HTR-8/SVneo (cell line): ENCODE results near the gene SAMD10.
"Not testable (repeated sequence)": the region's sequence is repeated elsewhere in the genome, so short reads cannot be mapped to it uniquely, and the experiment has no call there.

Experiments
- DNase-seq: peaks from one replicate; pipeline ENCODE4 v3.0.0; 2011; ENCODE audit warnings: low spot score, mixed read lengths; ENCODE audit not compliant: insufficient read length
- FAIRE-seq: peaks from 2 replicates; lab custom pipeline; 2011; peaks lifted over from hg19 to GRCh38; lab: Jason Lieb, UNC

Gene SAMD10

GRCh38 chr20:64003960-64004725 is 24.7 kb upstream of the SAMD10 start:
- FAIRE-seq (no peak), DNase-seq (no peak)

DNA sequence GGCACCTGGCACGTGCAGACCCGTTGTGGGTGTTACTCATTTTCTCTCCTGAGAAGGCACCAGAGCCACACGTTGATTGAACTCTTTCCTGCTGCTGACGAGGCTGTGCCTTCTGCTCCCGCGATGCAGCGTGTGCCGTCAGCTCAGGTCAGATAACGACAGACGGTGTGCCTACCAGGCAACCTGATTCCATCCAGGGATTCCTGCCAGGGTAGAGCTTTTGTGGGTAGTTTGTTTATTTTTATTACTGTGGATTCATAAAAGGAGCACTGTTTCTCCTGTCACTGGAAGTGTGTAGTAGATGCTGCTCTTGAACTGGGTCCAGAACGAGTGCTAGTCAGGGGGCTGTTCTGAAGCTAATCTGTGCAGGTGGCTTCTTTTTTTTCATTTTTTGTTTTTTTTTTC is 22.2 kb upstream of the SAMD10 start:
- DNase-seq (no peak), FAIRE-seq (peak; percentile 36)

- DNase-seq = no peak
- no peak for FAIRE-seq
These were observed 21.5 kb upstream of the SAMD10 start for GRCh38 chr20:64000906-64001305.

GRCh38 chr20:63982937-63983336 is 3.5 kb upstream of the SAMD10 start:
- no peak for DNase-seq
- FAIRE-seq = no peak

DNA sequence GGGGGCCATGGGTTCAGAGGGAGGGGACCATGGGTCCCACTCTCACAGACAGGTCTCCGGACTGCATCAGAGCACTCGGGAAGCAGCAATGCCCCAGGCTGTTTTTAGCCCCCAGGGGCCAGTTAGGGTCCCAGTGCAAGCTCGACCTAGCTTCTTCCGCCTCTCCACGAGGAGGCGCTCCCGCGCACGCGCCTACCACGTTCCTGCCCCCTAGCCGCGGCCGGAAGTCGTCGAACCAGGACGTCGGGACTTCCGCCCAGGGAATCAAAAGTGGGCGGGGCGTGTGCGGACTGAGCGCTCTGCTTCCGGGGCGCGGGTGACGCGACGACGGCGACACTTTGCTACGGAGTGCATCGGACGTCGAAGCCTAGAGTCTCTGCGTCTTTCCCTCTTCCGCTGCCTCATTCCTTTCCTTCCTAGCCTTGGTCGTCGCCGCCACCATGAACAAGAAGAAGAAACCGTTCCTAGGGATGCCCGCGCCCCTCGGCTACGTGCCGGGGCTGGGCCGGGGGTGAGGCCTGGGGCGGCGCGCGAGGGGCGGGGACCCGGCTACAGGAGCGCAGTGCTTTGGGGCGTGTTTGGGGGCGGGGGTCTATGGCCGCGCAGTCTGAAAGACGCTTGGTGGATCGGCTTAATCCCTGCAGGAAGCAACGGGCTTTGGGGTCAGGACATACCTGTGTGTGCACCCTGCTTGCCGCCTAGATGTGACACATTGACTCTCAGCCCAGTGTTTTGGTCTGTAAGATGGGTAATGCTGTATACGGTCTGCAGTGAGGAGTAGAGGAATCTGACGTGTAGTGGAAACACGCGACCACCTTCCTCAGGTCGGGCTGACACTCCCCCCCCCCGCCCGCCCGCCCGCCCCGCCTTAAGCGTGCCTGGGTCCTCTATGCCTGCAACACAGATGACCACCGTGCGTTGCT is 1.6 kb upstream of the SAMD10 start, which contains the start of gene PRPF6:
PRPF6 (plus strand) TSS at position 327 of the 923 bp plus-strand sequence; CDS start at position 441, 114 bp downstream.
- FAIRE-seq = peak; percentile 99
- peak; percentile 100 for DNase-seq

DNA sequence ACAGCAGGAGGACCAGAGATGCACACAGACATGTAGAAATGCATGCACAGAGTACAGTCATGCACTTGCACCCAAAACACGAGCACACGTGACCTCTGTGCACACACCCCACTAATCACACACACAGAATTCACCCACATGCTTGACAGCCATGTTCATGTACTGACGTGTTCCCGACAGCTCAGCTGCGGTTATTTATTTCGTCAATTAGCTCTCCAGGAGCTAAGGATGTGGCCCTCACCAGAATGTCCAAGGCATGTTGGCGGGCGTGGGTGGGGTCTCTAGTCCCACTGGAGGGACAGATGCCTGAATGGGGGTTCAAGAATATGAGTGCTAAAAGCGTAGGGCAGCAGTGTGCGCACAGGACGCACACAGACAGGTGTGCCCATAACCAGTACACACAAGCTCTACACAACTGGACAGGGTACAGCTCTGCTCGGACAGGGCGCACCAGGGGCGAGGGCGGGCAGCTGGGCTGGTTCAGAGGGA is 919 bp upstream of the SAMD10 start:
- DNase-seq (no peak), FAIRE-seq (peak; percentile 76)

DNA sequence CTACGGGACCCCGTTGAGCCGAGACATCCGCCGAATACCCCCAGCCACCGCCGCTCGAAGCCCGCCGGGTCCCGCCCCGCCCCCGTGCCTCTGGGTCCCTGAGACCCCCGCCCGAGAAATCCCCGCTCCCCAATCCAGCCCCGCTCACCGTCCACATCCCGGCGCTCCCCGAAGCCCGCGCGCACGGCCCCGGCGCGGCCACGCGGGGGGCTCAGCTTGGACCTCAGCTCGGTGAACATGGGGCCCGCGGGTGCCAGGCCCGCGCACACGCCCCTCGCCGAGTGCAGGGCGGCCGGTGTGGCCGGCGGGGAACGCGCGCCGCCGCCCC is 249 bp downstream of the SAMD10 start:
- no peak for FAIRE-seq
- DNase-seq = no peak

GRCh38 chr20:63978319-63979228 is 868 bp downstream of the SAMD10 start:
- FAIRE-seq (peak; percentile 82), DNase-seq (peak; percentile 78)

GRCh38 chr20:63977739-63978276 is 1.6 kb downstream of the SAMD10 start:
- peak; percentile 74 for DNase-seq

DNA sequence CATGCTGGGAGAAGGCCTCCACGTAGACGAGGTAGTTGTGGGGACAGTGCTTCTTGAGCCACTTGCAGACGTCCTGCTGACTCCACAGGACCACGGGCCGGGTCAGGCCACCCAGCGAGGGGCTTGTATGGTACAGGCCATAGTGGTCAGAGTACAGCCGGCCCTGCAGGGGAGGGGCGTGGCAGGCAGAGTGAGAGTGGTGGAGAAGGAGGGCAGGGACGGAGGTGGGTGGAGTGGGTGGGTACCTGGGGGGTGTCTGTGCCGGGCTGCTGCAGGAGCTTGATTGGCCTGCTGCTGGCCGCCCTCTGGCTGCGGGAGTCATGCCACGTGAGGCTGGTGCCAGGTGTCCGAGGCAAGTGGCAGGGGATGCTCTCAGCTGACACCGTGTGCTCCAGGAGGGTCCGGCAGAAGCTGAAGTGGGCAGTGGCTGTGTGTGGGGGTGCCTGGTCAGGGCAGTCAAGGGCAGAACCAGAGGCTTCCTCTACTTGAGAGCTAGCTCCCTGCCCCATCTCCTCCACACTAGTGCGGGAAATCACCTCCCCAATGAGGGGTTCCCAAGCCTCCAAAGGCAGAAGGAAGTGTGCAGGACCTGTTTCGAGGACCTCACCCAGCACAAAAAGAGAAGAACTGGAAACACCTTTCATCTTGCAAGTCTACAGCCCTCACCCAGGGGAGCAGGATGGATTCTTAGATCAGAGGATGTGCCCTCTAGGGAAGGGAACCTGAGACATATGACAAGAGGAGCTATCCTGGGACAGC is 2.3 kb downstream of the SAMD10 start:
- no peak for FAIRE-seq
- no peak for DNase-seq

More at GRCh38 chr20:63977739-63978276, 1.6 kb downstream of the SAMD10 start:
- peak; percentile 89 for FAIRE-seq

DNA sequence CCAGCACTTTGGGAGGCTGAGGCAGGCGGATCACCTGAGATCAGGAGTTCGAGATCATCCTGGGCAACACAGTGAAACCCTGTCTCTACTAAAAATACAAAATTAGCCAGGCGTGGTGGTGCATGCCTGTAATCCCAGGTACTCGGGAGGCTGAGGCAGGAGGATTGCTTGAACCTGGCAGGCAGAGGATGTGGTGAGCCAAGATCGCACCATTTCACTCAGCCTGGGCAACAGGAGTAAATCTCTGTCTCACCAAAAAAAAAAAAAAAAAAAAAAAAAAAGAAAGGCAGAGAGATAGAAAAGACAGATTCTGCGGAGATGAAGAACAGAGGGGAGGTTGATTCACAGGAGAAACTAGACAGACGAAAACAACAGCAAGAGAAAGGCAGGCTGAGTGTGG is 2.9 kb downstream of the SAMD10 start:
- FAIRE-seq = not testable (repeated sequence)

GRCh38 chr20:63974402-63975200 is 4.8 kb downstream of the SAMD10 start:
- no peak for DNase-seq
- no peak for FAIRE-seq

More for the DNA sequence above, 2.9 kb downstream of the SAMD10 start:
- not testable (repeated sequence) for DNase-seq

DNA sequence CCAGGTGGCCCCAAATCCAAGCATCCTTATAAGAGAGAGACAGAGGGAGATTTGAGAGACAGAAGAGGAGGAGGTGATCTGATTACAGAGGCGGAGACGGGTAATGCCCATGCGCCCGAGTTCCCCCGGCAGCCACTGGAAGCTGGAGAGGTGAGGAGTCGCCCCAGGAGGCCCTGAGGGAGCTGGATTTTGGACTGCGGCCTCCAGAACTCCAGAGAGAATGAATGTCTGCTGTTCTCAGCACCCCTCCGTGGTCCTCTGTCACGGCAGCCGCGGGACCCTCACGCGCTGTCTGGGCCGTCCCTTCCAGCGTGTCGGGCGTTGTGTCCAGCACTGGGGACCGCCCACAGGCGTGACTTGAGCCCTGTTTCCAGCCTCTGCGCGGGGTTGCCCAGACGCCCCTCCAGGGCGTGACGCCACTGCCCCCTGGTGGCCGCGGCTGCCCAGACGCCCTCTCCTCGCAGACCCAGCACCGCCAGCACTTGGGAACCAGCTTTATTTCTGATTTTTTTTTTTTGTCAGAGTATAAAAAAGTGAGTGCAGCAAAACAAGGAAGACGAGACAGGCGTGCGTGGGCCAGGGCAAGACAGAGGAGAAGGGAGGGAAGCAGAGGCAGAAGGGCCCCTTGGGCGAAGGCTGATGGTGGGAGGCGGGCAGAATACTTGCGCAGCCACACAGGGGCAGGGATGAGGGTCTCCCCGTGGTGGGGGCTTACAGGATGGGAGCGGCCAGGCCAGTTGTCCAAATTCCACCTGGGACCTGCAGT is 5.6 kb downstream of the SAMD10 start:
- FAIRE-seq (peak; percentile 93), DNase-seq (peak; percentile 98)

GRCh38 chr20:63973160-63973479 is 6.3 kb downstream of the SAMD10 start:
- FAIRE-seq (no peak), DNase-seq (no peak)

DNA sequence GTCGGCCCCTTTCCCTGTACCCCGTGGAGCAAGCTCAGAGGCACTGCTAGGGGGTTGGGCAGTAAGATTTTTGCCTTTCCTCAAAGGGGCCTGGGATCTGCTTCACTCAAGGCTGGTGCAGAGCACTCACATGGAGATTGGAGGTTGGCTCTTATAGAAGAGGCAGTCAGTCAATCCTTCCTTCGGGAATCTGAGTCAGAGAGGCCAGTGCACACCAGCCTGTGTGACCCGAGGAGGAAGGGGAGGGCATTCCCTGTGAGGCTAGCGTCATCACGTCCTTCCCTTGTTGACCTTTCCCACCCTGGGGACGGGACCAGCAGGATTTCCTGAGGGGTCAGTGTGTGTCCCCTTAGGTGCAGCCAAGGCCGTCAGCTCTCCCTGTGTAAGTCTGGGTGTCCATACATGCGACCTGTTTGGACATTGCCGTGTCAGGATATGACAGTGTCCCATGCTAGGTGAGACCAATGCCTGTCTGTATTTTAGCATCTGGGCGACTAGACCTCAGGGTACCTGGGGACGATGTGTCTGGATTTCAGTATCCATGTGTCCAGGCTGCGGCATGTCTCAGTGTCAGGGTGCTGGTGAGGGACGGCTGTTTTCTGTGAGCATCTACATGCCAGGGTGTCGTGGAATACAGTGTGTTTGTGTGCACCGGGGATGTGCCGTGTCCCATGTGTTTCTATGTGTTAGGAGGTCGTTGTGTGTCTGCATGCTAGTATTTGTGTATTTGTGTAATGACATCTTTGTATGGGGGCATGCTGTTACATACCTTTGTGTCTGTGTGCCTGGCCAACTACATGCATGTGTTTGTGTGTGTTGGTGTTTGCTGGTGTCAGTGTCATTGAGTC is 6.9 kb downstream of the SAMD10 start:
- FAIRE-seq (peak; percentile 96), DNase-seq (no peak)

DNA sequence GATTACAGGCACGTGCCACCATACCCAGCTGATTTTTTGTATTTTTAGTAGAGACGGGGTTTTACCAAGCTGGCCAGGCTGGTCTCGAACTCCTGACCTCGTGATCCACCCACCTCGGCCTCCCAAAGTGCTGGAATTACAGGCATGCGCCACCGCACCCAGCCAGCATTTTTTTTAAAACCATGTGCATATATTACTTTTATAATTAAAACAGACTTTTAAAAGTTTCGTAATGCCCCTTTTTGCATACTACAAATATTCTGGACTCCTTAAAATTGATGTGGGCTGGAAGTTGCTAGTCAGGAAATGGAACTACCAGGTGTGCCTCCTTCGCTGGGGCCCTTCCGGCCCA is 7.5 kb downstream of the SAMD10 start:
- not testable (repeated sequence) for DNase-seq, FAIRE-seq
